Thoracic aorta (tissue), 2 donors: ENCODE data around the gene BTBD16. TPM values are rescaled to one million over a fixed set of nuclear protein-coding genes. Genes with fewer than 3 reads are reported as not detected.

ENCODE experiments used
- ATAC-seq: fragments of 150-250 bp; one replicate; pipeline ENCODE4 v1.8.0; 2017; ENCODE audit warnings: low read depth; ENCODE audit not compliant: insufficient number of reproducible peaks, low FRiP score
- DNase-seq: peaks from one replicate; pipeline ENCODE4 v3.0.0-alpha.2; 2020; ENCODE audit warnings: low spot score
- H3K27ac ChIP-seq, 2 donors: fragments of 200-600 bp; sonication (generic); 1 replicate in 1 of 2; 2 replicates in 1 of 2; pipeline ENCODE4 v1.5.1; 2016; ENCODE audit warnings: mild to moderate bottlenecking in 2 of 2, moderate library complexity in 2 of 2
- H3K27me3 ChIP-seq: fragments of 200-600 bp; sonication (generic); replicated peaks from 2 replicates; pipeline ENCODE4 v1.6.0; 2016; ENCODE audit warnings: mild to moderate bottlenecking; ENCODE audit not compliant: insufficient read depth
- H3K36me3 ChIP-seq: fragments of 200-600 bp; sonication (generic); one replicate; pipeline ENCODE4 v1.5.1; 2016
- H3K4me1 ChIP-seq, 2 donors: fragments of 200-600 bp; sonication (generic); 1 replicate in 1 of 2; 2 replicates in 1 of 2; pipeline versions ENCODE4 v1.5.1 to v1.6.0; 2016; ENCODE audit warnings: low read depth in 2 of 2, mild to moderate bottlenecking in 1 of 2; ENCODE audit not compliant: control insufficient read depth in 1 of 2
- H3K4me3 ChIP-seq: fragments of 200-600 bp; sonication (generic); 2 replicates; pipeline ENCODE4 v1.5.1; 2016; ENCODE audit warnings: mild to moderate bottlenecking
- H3K9me3 ChIP-seq: fragments of 200-600 bp; sonication (generic); 2 replicates; pipeline ENCODE4 v1.5.1; 2016
- CTCF ChIP-seq: fragments of 200-600 bp; sonication (generic); IDR thresholded peaks from one replicate; pipeline ENCODE4 v1.5.1; 2019; ENCODE audit warnings: antibody characterized with exemption
- total RNA-seq, 2 donors: library from RNA; depleted of rRNA; stranded (reverse); fragments of >200 nt; gene quantifications; one replicate each; pipeline versions ENCODE4 v1.1.0 to v1.2.3, GENCODE V29; 2016

The BTBD16 gene
- total RNA-seq, 2 donors from 2014 or later: not detected

GRCh38 chr10:122227754-122228153 lies 43.3 kb upstream of the BTBD16 start:
- H3K36me3 ChIP-seq: peaks cover 49% of the 10 kb centered on the region
- no peak overlapping the region for H3K4me3 ChIP-seq
- no peak for ATAC-seq

GRCh38 chr10:122229666-122230065 lies 41.4 kb upstream of the BTBD16 start:
- H3K27ac ChIP-seq: no peak overlapping the region
- no peak for DNase-seq
- ATAC-seq: no peak
- no peaks in the 10 kb centered on the region for H3K9me3 ChIP-seq
- H3K4me3 ChIP-seq: no peak overlapping the region
- H3K36me3 ChIP-seq: peaks cover 39% of the 10 kb centered on the region
- no peaks in the 10 kb centered on the region for H3K27me3 ChIP-seq
- H3K4me1 ChIP-seq: no peaks in the 10 kb centered on the region
- TF ChIP-seq CTCF: no peak

More at GRCh38 chr10:122227754-122228153, 43.3 kb upstream of the BTBD16 start:
- Histone ChIP-seq H3K9me3 (no peaks in the 10 kb centered on the region), H3K4me1 (no peaks in the 10 kb centered on the region), H3K27ac (no peak overlapping the region), H3K27me3 (no peaks in the 10 kb centered on the region)
- no peak for DNase-seq
- TF ChIP-seq CTCF: no peak

GRCh38 chr10:122230222-122230621 lies 40.9 kb upstream of the BTBD16 start:
- no peaks in the 10 kb centered on the region for H3K4me1 ChIP-seq
- no peaks in the 10 kb centered on the region for H3K27me3 ChIP-seq
- H3K27ac ChIP-seq: no peak overlapping the region
- H3K4me3 ChIP-seq: no peak overlapping the region
- TF ChIP-seq CTCF: no peak
- H3K9me3 ChIP-seq: no peaks in the 10 kb centered on the region
- no peak for ATAC-seq
- peaks cover 35% of the 10 kb centered on the region for H3K36me3 ChIP-seq
- no peak for DNase-seq

- Histone ChIP-seq H3K4me1 (no peaks in the 10 kb centered on the region), H3K27ac (no peak overlapping the region), H3K9me3 (no peaks in the 10 kb centered on the region), H3K36me3 (peaks cover 23% of the 10 kb centered on the region), H3K27me3 (no peaks in the 10 kb centered on the region), H3K4me3 (no peak overlapping the region)
- no peak for DNase-seq
- ATAC-seq: no peak
- no peak for TF ChIP-seq CTCF
Observed at GRCh38 chr10:122232769-122233168, 38.3 kb upstream of the BTBD16 start.

GRCh38 chr10:122233857-122234348 lies 37.2 kb upstream of the BTBD16 start:
- peaks cover 23% of the 10 kb centered on the region for H3K36me3 ChIP-seq
- H3K4me1 ChIP-seq: no peaks in the 10 kb centered on the region
- no peak overlapping the region for H3K27ac ChIP-seq
- H3K9me3 ChIP-seq: no peaks in the 10 kb centered on the region
- ATAC-seq (no peak), DNase-seq (no peak)
- H3K27me3 ChIP-seq: no peaks in the 10 kb centered on the region
- H3K4me3 ChIP-seq: no peak overlapping the region
- no peak for TF ChIP-seq CTCF
